ENCODE results near the gene THOC6.

Gene THOC6

DNA sequence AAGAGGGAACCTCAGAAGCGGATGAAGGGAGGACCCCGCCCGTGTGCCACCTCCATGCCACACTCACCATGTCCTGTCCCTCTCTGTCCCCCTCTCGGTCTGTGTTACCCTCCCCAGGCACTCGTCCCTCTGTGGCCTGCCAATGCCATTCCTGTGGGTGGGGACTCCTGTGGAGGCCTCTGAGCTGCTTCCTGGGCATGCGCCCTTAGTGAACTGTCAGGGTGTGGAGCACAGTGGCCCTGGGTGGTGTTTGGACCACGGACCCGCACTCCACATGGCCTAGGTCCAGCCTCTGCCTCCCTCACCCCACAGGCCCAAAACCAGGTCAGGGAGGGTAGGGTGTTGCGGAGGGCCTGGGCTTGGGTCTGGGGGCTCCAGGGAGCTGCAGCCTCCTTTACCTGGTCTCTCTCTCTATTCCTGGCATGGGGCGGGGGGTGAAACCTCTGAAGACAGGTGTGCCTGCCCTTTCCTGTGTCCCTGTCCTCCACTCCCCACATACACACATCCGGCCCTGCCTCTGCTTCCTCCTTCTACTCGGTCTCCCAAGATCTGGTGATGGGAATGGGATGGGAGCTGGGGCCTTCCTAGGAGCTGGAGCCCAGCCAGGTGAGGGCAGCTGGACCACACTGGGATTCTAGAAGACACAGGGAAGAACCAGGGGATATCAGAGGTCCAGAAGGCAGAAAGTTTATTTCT is 32.1 kb upstream of the THOC6 start:
- DNase-seq (ENCODE audit: low read depth, low spot score), result no peak

- DNase-seq (ENCODE audit: low read depth, low spot score), result no peak
Measured at GRCh38 chr16:2992383-2993081, 31.3 kb upstream of the THOC6 start.

GRCh38 chr16:2996298-2996697 is 27.5 kb upstream of the THOC6 start:
- DNase-seq (ENCODE audit: low read depth, low spot score), result no peak

DNA sequence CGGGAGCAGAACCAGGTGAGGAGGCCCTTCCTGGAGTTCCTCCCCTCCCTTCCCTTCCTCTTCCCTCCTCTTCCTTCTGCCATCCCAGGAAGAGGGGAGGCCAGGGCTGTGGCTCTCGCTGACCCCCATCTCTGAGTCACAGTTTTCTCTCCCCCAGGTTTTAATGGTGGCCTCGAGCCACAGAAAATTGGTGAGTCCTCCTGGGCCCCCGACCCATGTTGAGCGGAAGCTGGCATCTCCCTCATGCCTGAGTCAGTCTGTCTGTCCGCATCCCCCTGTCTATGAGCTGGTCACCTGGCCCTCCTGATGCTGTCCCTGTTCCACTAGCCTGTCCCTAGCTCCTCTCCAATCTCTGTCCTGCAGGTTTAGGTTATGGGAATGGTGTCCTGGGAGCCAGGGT is 23.9 kb upstream of the THOC6 start:
- DNase-seq (ENCODE audit: low read depth, low spot score), result no peak

- no peak for DNase-seq (ENCODE audit: low read depth, low spot score)
Measured at GRCh38 chr16:3000540-3000939, 23.3 kb upstream of the THOC6 start.

- DNase-seq (ENCODE audit: low read depth, low spot score), result no peak
Measured at GRCh38 chr16:3001316-3001715, 22.5 kb upstream of the THOC6 start.

DNA sequence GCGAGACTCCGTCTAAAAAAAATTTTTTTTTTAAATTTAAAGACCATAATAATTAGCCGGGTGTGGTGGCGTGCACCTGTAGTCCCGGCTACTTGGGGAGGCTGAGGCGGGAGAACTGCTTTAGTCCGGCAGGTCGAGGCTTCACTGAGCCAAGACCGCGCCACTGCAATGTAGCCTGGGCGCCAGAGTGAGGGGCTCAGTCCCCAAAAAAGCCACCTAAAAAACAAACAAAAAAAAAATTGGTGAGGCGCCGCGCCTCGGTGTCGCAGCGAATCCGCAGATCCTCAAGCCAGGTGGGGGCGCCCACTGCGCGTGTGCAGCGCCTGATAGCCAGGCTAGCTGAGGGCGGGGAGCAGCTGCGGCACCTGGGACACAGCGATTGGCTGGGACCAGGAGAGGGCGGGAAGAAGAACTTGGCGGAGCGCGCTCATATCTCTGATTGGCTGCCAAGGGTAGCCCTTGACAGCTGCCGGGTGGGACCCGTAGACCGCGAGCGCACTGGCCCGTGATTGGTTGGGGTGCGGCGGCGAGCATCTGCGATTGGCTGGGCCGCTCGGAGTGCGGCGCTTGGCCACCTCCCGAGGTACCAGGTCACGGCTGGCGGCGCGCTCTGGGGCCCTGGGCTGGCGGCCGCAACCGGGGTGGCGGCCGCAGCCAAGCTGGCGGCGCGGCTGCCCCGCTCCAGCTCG is 20.1 kb upstream of the THOC6 start:
- no peak for DNase-seq (ENCODE audit: low read depth, low spot score)

DNA sequence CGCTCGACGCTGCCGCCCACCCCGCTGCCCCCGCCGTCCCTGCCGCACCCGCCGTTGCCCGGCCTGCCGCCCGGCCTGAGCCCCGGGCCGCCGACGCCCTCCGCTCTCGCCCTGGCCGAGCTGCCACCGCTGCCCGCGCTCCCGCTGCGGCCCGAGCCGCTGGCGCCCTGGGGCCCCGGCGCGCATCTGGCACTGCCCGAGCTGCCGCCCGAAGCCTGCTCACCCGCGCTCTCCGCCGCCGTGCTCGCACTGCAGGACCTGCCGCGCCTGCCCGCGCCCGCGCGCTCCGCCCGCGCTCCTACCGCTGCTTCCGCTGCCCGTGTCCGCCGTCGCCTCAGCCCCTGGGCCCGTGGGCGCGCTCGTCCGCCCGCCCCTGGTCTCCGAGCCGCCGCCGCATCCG is 19.5 kb upstream of the THOC6 start:
- no peak for DNase-seq (ENCODE audit: low read depth, low spot score)

DNA sequence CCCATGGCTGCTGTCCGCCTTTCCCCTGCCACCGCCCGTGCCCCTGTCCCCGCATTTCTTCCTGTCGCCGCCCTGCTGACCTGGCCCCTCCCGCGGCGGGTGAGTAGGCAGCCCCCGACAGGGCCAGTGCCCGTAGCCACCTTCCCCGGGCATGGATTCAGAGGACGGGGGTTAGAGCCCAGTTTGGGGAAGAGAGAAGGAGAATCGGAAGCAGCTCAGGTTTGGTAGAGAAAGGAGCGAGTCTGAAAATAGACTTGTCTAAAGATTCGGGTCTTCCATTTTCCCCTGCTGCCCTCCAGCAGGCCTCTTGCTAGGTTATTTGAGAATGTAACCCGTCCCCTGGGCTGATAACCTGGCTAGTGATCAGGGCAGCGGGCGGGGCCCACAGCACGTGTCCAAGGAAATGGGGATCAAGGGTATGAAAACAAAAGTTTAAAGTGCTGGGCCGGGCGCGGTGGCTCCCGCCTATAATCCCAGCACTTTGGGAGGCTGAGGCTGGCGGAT is 19.0 kb upstream of the THOC6 start:
- DNase-seq (ENCODE audit: low read depth, low spot score), result no peak

- no peak for DNase-seq (ENCODE audit: low read depth, low spot score)
Measured at GRCh38 chr16:3007059-3007956, 16.5 kb upstream of the THOC6 start.

DNA sequence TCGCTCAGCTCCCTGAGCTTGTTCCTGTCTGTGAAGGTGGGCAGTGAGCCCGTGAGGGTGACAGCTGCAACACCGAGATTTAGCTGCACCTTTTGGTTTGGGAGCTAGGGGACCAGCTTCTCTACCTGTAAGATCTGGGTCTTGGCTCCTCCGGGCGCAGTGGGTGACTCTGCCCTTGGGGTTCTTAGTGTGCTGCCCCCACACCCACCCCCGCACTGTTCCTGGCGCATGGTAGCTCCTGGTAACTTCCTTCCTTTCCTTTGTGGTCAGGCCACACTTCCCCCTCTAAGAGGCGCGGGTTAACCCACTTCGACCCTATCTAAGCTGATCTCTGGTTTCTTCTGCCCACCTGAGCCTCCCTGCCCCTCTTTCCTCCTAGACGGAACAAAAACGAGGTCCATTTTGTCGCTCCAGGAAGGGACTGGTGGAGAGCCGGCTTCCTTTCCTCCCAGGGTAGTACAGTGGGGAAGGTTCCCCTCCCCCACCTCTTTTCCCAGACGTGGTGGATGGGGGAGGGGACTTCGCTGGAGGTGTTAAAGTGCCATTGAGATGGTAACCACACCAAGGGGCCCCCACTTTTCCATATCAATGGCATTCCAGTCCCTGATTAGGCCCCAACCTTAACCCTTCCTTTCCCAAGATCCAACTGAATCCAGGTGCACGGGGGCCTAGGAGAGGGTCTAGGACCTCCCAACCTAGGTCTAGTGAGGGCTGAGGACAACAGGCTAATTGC is 15.7 kb upstream of the THOC6 start:
- DNase-seq (ENCODE audit: low read depth, low spot score), result peak; percentile 99

DNA sequence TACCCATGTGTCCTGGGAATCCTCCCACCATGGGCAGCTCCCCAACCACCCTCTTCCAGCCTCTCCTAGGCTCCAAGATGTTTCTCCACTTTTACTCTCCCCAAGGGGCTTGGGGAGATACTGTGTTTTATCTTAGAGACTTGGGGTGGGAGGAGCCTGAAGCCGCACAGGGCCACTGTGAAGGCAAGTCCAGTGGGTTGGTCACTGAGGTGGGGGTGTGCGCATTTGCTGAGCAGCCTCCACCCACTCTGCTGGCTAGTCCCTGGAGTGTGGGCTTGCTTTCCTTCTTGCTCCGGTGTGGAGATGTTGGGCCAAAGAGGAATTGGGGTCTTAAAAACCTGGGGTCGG is 15.2 kb upstream of the THOC6 start:
- no peak for DNase-seq (ENCODE audit: low read depth, low spot score)

- peak; percentile 83 for DNase-seq (ENCODE audit: low read depth, low spot score)
Measured at GRCh38 chr16:3009568-3010390, 14.1 kb upstream of the THOC6 start.

DNA sequence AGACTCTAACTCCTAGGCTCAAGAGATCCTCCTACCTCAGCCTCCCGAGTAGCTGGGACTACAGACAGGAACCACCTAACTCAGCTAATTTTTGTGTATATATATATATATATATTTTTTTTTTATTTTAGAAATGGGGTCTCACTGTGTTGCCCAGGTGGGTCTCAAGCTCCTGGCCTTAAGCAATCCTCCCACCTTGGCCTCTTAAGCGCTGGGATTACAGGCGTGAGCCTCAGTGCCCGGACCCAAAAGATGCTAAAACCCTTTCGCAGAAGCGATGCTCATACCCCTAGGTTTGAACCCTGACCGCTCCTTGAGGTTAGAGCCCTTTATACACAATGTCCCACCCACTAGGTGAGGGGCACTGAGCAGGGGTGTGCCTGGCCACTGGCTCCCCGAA is 13.3 kb upstream of the THOC6 start:
- no peak for DNase-seq (ENCODE audit: low read depth, low spot score)

DNA sequence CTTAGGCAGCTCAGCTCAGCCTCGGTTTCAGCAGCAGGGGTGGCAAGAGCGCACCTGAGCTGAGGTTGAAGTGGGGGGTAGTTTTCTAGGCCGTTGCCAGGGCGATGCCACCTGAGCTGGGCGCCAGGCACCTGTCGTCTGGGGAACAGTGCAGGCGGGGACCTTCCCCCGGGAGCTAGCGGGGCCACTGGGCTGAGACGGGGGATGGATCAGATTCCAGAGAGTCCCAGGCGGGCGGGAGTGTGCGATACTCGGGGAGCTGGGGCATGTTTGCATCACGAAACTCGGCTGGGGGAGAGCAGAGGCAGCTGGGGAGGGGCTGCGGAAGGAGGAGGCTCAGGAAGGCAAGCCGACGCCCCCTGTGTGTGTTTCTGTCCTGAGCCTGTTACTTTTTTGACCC is 11.6 kb upstream of the THOC6 start:
- no peak for DNase-seq (ENCODE audit: low read depth, low spot score)

- DNase-seq (ENCODE audit: low read depth, low spot score), result no peak
Measured at GRCh38 chr16:3012828-3013420, 10.9 kb upstream of the THOC6 start, which contains the start of gene CLDN9. Gene CLDN9 (plus strand): TSS chr16:3012923. CDS start chr16:3013363, 440 bp downstream.

DNA sequence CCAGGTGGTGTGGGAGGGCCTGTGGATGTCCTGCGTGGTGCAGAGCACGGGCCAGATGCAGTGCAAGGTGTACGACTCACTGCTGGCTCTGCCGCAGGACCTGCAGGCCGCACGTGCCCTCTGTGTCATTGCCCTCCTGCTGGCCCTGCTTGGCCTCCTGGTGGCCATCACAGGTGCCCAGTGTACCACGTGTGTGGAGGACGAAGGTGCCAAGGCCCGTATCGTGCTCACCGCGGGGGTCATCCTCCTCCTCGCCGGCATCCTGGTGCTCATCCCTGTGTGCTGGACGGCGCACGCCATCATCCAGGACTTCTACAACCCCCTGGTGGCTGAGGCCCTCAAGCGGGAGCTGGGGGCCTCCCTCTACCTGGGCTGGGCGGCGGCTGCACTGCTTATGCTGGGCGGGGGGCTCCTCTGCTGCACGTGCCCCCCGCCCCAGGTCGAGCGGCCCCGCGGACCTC is 10.3 kb upstream of the THOC6 start:
- DNase-seq (ENCODE audit: low read depth, low spot score), result no peak

DNA sequence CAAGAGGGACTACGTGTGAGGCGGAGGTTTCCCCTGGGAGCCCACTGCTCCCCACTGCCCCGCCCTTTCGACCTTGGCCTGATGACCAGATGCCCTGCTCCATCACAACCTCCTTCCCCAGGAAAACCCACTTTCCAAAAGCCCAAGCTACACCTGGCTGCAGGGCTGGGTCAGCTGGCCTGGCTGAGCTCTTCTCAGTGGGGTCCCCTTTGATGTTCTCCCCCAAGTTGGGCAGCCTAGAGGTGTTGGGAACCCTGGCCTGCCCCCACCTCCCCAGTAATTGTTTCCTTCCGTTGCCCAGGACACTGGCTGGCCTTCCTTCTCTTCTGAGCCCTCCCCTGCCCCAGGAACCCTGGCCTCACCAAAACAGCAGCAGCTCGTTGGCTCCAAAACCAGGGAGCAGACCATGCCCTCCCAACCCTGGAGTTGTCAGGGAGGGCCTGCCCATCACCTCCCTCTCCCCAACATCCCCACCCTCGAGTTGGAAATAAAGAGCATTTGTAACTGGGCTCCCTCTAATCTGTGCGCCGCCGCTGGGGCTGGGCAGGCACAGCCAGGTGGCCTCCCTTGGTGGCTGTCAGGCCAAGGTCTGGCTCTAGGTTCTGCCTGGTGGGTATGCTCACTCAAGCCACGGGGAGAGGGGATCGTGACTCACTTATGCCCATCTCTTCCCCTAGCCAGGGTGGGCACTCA is 9.7 kb upstream of the THOC6 start:
- DNase-seq (ENCODE audit: low read depth, low spot score), result no peak

- DNase-seq (ENCODE audit: low read depth, low spot score), result no peak
Measured at GRCh38 chr16:3014971-3015370, 8.9 kb upstream of the THOC6 start.
